GM21619 (cell line): Measurements from ENCODE around the gene PPIC.
A peak's percentile ranks its signal among the peaks of the same experiment; 100 is the strongest.
"Not testable (repeated sequence)": the region's sequence is repeated elsewhere in the genome, so short reads cannot be mapped to it uniquely, and the experiment has no call there.

Experiments used
- ATAC-seq: cut with Tn5 transposase; IDR thresholded peaks from one replicate; pipeline ENCODE4 v1.9.1; 2021; ENCODE audit not compliant: unreplicated experiment

Gene PPIC

GRCh38 chr5:123012321-123012720, 24.2 kb downstream of the PPIC start:
- no peak for ATAC-seq

- no peak for ATAC-seq
These were observed 28.8 kb downstream of the PPIC start for GRCh38 chr5:123007754-123008153.

GRCh38 chr5:123007182-123007581, 29.3 kb downstream of the PPIC start:
- no peak for ATAC-seq

- ATAC-seq = no peak
These were observed 34.7 kb downstream of the PPIC start for GRCh38 chr5:123001808-123002207.

- no peak for ATAC-seq
These were observed 35.8 kb downstream of the PPIC start for GRCh38 chr5:123000731-123001130.

- peak; percentile 93 for ATAC-seq
These were observed 36.5 kb downstream of the PPIC start for GRCh38 chr5:122999947-123000563.

GRCh38 chr5:122997294-122997693, 39.2 kb downstream of the PPIC start:
- ATAC-seq = no peak

- no peak for ATAC-seq
These were observed 40.4 kb downstream of the PPIC start for GRCh38 chr5:122996091-122996490.

GRCh38 chr5:122985954-122986721, 50.4 kb downstream of the PPIC start:
- ATAC-seq = peak; percentile 80

GRCh38 chr5:122985006-122985700, 51.4 kb downstream of the PPIC start:
- no peak for ATAC-seq

- peak; percentile 60 for ATAC-seq
These were observed 52.1 kb downstream of the PPIC start for GRCh38 chr5:122984425-122984824.

GRCh38 chr5:122982376-122982775, 54.1 kb downstream of the PPIC start:
- no peak for ATAC-seq

GRCh38 chr5:122981846-122982245, 54.7 kb downstream of the PPIC start:
- no peak for ATAC-seq

- no peak for ATAC-seq
These were observed 57.8 kb downstream of the PPIC start for GRCh38 chr5:122978644-122979297.

GRCh38 chr5:122978068-122978467, 58.5 kb downstream of the PPIC start:
- no peak for ATAC-seq

GRCh38 chr5:122977319-122977718, 59.2 kb downstream of the PPIC start:
- no peak for ATAC-seq

GRCh38 chr5:122974251-122974650, 62.3 kb downstream of the PPIC start:
- ATAC-seq = not testable (repeated sequence)

GRCh38 chr5:122973759-122974158, 62.8 kb downstream of the PPIC start:
- not testable (repeated sequence) for ATAC-seq
